ENCODE measurements around the gene C5orf15. TPM values are rescaled to one million over a fixed set of nuclear protein-coding genes. Genes with fewer than 3 reads are reported as not detected.

The C5orf15 gene
- polyA plus RNA-seq, 3 donors from 2014 or later, result 30.0 to 30.6 (median 30.3) TPM

DNA sequence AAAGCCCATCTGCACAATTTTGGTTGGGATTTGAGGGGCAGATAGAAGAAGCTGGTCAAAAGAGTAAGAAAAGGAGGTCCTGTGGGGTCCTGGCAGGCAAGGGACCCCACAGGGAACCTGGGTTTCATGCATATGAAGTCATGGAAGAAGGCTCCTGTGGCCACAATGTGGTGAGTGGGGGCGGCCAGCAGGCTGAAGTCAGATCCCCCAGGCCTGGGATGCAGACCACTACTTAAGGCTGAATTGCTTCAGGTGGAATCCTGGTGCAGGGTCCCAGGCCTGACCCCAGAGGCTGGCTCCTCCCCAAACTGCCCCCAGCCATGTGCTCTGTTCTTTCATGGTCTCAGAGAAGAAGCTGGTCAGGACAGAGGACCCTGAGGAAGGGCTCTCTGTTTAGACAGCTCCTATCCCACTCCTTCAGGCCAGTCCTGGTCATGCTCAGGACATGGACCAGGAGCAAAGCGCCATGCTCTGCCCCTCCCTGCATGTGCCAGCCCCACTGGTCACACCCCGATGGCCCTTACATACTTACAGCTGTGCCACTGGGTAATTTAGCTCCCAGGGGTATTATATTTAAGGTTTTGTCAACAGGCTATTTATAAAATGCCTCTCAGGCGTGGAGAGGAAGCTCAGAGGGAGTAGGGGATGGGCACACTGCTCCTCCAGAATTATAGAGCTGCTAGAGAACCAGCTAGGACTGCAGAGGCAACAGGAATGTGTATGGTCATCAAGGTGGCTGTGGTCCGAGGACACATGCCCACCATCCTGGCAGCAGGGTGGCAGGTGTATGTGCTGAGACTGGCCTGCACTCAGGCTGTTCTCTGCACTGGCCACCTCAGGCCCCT lies 33.4 kb downstream of the C5orf15 start:
- Mint-ChIP-seq H3K27me3 (ENCODE audit: low read depth in 3 of 3) (peaks cover 0 to 2% (median 2%) of the 10 kb centered on the region in 3 donors), H3K4me1 (peaks cover 9 to 15% of the 10 kb centered on the region in 2 donors)

DNA sequence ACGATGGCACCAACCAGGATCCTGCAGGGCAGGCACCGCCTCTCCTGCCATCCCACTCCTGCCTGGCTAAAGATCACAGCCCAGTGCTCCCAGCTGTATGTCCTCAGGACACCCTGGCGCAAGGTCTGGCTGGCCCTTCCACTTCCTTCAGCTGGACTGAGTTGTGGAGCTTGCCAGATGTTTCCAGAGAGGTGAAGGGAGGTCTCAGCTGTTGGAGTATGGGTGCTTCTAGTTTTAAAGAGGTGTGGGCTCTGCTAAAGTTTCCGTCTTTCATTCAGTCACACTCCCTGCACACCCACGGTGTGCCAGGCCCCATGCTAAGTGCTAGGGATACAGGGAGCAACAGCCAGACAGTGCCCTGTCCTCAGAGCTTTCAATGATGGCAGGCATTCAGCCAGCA lies 34.1 kb downstream of the C5orf15 start:
- peaks cover under 1 to 2% (median 2%) of the 10 kb centered on the region in 3 donors for H3K27me3 Mint-ChIP-seq (ENCODE audit: low read depth in 3 of 3)
- no peak for DNase-seq
- no peaks in the 10 kb centered on the region for H3K9me3 Mint-ChIP-seq
- H3K36me3 Mint-ChIP-seq, result no peaks in the 10 kb centered on the region
- H3K4me3 Mint-ChIP-seq, result no peak overlapping the region
- H3K27ac Mint-ChIP-seq, result peak overlapping the region in 1 of 6 donors; percentile 17
- peaks cover 10 to 22% of the 10 kb centered on the region in 2 donors for H3K4me1 Mint-ChIP-seq

More for the DNA sequence above, 33.4 kb downstream of the C5orf15 start:
- H3K9me3 Mint-ChIP-seq, result no peaks in the 10 kb centered on the region
- DNase-seq, result no peak
- no peaks in the 10 kb centered on the region for H3K36me3 Mint-ChIP-seq
- no peak overlapping the region for H3K4me3 Mint-ChIP-seq
- peak overlapping the region in 1 of 6 donors; percentile 17 for H3K27ac Mint-ChIP-seq

DNA sequence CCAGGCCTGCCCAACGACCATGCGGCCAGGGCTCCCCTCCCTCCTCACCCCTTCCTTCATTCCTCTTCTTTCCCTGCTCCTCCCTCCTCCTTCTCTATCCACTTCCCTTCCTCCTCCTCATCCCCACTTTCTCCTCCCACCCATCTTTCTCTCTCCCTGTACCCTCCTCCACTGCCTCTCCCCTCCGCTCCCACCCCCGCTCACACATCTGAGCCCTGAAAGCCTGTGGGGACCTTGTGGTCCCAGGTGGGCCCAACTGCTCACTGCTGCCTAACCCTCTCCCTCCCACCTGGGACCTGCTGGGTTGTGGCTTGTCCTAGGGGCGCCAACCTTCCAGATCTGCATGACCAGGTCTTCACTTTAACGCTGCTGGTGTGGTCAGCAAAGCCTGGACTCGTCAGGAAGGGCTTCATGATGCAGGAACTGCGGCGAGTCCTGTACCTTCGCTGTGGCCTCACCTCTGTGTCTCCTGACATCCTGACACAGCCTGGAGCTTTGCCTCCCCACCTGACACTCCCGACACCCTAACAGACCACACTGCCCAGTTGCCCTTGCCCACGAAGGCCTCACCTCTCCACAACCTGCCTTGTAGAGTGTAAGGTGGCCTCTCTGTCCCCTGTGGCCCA lies 34.6 kb downstream of the C5orf15 start:
- H3K9me3 Mint-ChIP-seq, result no peaks in the 10 kb centered on the region
- DNase-seq, result no peak
- H3K36me3 Mint-ChIP-seq, result no peaks in the 10 kb centered on the region
- H3K27me3 Mint-ChIP-seq (ENCODE audit: low read depth in 3 of 3), result peaks cover 2% of the 10 kb centered on the region in 3 donors
- H3K4me1 Mint-ChIP-seq, result peaks cover 10 to 22% of the 10 kb centered on the region in 2 donors
- no peak overlapping the region for H3K4me3 Mint-ChIP-seq
- H3K27ac Mint-ChIP-seq, result no peak overlapping the region

DNA sequence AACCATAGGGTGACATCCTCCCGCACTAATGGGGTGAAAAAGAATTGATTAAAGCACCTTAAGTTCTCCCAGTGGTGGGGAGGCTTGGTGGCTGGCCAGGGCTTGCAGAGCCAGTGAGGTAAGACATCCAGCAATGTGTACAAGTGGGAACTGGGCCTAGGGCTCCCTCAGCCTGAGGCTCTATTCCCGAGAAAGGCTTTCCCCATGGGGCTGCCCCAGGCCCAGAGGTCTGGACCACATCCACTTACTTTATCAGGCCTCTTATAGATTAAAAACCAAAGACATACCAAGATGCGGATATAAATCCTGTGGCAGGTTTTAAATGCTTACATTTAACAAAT lies 35.3 kb downstream of the C5orf15 start:
- H3K4me1 Mint-ChIP-seq, result peaks cover 10 to 22% of the 10 kb centered on the region in 2 donors
- peaks cover 2% of the 10 kb centered on the region in 3 donors for H3K27me3 Mint-ChIP-seq (ENCODE audit: low read depth in 3 of 3)
- no peak overlapping the region for H3K4me3 Mint-ChIP-seq
- H3K9me3 Mint-ChIP-seq, result no peaks in the 10 kb centered on the region
- H3K36me3 Mint-ChIP-seq, result no peaks in the 10 kb centered on the region
- peak overlapping the region in 1 of 6 donors; percentile 40 for H3K27ac Mint-ChIP-seq
- DNase-seq, result no peak

DNA sequence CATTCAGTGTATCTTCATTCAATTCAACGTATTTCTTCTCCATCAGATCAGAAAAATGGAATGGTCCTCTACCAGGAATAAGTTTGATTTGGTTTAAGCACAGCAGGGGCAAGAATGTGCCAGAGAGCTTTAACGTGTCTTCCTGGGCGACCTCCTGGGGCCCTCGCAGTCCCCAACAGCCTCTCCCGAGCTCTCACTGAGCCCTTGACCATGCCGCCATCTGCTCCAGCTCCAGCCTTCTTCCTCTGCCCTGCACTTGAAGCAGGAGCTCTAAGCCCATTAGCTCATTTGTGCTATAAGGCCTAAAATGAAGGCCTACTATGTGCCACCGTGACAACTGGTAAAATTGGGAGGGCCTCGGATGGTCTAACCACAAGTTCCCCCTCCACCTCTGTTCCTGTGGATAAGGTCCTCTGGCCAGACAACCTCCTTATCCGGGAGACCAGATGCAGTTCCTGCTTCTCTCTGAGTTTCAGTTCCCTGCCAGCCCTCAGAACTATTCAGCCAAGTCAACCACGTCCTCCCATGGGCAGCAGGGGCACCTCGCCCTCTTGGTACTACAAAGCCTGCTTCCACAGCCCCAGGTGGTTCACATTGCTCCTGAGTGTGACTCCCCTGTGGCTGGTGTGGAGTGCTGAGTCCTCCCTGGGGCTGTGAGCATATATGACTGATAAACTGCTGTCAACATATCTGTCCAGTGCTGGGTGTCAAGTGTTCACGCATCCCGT lies 35.8 kb downstream of the C5orf15 start:
- no peak for DNase-seq
- Mint-ChIP-seq H3K27ac (peak overlapping the region in 2 of 6 donors; percentile 16 to 40), H3K27me3 (ENCODE audit: low read depth in 3 of 3) (peaks cover 2 to 5% (median 2%) of the 10 kb centered on the region in 3 donors), H3K9me3 (no peaks in the 10 kb centered on the region), H3K36me3 (no peaks in the 10 kb centered on the region), H3K4me3 (no peak overlapping the region), H3K4me1 (peaks cover 10 to 22% of the 10 kb centered on the region in 2 donors)

DNA sequence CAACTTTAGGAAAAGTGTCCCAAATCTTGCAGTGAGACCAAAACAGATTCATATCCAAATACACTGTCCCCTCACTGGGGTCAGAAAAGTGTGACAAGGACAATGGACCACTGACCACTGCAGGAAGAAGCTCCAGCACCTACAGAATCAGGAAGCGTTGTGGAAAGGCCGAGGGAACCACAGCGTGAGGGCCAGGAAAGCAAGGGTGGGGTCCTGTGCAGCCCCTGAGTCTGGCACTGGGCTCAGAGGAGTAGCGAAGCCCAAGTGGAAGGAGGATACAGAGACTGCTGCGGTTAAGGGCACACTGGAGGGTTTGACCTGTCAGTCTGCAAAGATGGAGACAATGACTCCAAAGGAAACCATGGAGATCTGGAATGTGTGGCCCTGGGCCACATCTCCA lies 36.9 kb downstream of the C5orf15 start:
- DNase-seq, result no peak
- Mint-ChIP-seq H3K9me3 (no peaks in the 10 kb centered on the region), H3K4me3 (no peak overlapping the region), H3K27ac (peak overlapping the region in 2 of 6 donors; percentile 54 to 58), H3K27me3 (ENCODE audit: low read depth in 3 of 3) (peaks cover 2 to 5% (median 5%) of the 10 kb centered on the region in 3 donors), H3K36me3 (no peaks in the 10 kb centered on the region), H3K4me1 (peaks cover 10 to 22% of the 10 kb centered on the region in 2 donors)

DNA sequence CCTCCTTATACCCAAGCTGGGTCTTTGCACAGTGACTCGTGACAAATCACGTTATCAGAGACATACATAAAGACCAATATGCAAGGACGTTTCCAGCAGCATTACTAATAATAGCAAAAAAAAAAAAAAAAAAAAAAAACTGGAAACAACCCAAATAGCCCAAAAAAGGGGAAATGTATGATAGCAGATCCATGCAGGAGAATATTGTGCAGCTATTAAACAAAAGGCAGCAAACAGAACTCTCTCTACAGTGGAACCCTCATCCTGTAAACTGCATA lies 37.7 kb downstream of the C5orf15 start:
- H3K4me1 Mint-ChIP-seq, result peaks cover 10 to 22% of the 10 kb centered on the region in 2 donors
- H3K9me3 Mint-ChIP-seq, result no peaks in the 10 kb centered on the region
- DNase-seq, result no peak
- peaks cover 2 to 5% (median 5%) of the 10 kb centered on the region in 3 donors for H3K27me3 Mint-ChIP-seq (ENCODE audit: low read depth in 3 of 3)
- peak overlapping the region; percentile 73 to 84 (median 75) for H3K4me3 Mint-ChIP-seq
- H3K27ac Mint-ChIP-seq, result peak overlapping the region in 5 of 6 donors; percentile 69 to 88 (median 78)
- H3K36me3 Mint-ChIP-seq, result no peaks in the 10 kb centered on the region

DNA sequence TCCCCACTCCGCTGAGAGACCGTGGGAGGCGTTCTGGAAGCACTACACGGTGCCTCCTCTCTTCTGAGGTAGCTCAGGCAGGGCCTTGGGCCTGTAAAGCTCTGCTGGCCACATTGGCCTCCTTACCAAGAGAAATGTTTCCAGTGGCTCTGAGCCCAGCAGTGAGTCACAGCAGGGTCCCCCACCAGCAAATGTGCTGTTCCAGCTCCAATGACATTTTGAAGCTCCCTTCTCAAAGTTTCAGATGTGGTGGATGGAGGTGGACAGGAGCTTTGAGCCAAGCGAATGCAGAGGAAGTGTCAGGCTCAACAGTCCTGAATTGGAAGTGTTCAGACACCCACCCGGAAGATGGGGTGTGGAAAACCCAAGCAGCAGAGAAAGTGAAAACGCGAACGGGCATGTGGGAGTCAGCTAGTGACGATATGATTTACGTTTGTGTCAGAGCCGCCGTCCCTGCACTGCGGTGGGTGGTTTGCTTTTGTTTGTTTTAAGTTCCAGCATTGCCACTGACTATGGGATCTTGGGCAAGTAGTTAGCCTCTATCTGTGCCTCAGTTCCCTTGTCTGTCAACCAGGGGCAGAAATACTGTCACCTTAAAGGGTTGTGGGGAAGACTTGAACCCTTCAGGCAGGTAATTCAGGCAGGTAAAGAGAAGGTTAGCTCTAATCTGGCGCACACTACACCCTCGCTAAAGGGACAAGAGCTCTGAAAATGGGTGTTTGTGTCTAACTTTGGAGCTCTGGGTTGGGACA lies 38.2 kb downstream of the C5orf15 start:
- Mint-ChIP-seq H3K27me3 (ENCODE audit: low read depth in 3 of 3) (peaks cover 2 to 7% (median 5%) of the 10 kb centered on the region in 3 donors), H3K4me1 (peaks cover 10 to 22% of the 10 kb centered on the region in 2 donors), H3K27ac (peak overlapping the region; percentile 44 to 88 (median 78)), H3K4me3 (peak overlapping the region; percentile 73 to 84 (median 75)), H3K36me3 (no peaks in the 10 kb centered on the region), H3K9me3 (no peaks in the 10 kb centered on the region)
- DNase-seq, result peak; percentile 59 to 67 (median 64)

DNA sequence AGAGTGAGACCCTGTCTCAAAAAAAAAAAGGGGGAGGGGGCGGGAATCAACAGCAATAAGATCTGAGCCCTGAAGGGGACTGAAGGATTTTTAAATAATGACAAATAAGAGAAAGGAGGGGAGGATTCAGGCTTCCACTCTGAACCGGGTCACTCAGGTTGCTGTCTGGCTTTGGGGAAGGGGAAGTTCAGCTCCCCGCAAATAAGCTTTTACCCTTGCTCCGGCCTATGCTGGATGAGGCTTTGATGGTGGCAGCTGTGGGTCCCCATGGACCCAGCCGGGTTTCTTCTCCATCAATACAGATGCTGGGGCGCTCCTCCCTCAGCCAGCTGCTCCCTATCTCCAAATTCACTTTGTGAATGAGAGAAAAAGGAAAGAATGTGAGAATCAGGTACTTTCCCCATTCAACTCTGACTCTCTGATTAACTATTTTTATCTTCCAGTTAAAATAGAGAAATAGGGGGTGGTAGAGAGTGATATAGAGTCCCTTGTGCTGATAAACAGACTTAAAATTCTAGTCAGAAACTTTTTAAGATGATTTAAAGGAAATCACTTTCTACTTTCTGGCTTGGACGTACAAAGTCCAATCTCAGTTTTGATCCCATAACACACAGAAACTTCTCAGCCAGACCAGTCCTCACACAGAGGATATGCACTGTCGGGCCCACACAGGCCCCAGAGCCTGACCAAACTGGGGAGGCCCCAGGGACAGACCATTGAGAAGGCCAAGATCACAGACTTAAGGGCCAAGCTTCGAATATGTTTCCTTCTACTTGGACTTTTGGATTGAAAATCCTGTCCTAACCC lies 39.6 kb downstream of the C5orf15 start:
- Mint-ChIP-seq H3K36me3 (no peaks in the 10 kb centered on the region), H3K27ac (peak overlapping the region in 5 of 6 donors; percentile 56 to 83 (median 73)), H3K27me3 (ENCODE audit: low read depth in 3 of 3) (peaks cover 2 to 6% (median 5%) of the 10 kb centered on the region in 3 donors), H3K4me1 (peaks cover 10 to 22% of the 10 kb centered on the region in 2 donors), H3K9me3 (no peaks in the 10 kb centered on the region), H3K4me3 (no peak overlapping the region)
- DNase-seq, result no peak

DNA sequence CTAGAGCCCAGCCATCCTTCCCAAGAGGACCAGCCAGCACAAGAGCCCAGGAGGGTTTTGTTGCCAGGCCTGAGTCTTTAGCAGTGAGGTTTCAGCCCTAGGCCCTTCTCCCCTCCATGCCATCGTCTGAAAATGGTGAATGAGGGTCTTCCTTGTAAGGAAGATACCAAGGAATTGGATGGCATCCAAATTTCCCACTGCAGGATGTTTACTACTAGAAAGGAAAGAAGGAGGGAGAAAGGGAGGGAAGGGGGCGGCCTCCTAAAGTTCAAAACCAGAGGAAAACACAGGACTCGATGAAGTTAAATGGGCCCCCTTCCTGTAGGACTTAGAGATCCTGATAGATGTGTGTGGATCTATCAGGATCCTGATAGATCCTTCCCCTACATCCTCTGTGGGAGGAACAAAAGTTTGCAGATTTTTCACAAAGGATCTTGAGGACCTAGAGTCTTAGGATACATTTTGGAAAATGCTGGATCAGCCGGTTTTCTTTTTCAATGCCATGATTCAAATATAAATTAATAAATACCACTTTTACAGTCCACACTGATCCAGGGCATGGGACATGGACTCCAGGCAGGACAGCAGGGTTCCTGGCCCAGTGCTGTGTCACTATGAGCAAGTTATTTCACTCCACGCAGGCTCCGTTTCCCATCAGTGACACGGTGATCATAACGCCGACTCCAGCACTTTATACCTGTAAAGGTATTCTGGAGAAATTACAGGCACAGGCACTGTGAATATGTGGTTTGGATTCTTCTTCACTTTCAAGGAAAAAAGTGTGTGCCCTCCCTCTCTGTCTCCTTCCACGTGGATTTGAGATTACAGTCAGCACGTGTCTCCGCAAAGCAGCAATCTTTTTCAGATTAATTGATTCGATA lies 40.9 kb downstream of the C5orf15 start:
- H3K27me3 Mint-ChIP-seq (ENCODE audit: low read depth in 3 of 3), result peaks cover 2 to 6% (median 5%) of the 10 kb centered on the region in 3 donors
- H3K9me3 Mint-ChIP-seq, result no peaks in the 10 kb centered on the region
- no peaks in the 10 kb centered on the region for H3K36me3 Mint-ChIP-seq
- peaks cover 10 to 22% of the 10 kb centered on the region in 2 donors for H3K4me1 Mint-ChIP-seq
- H3K4me3 Mint-ChIP-seq, result no peak overlapping the region
- peak overlapping the region in 1 of 6 donors; percentile 83 for H3K27ac Mint-ChIP-seq
- DNase-seq, result no peak

DNA sequence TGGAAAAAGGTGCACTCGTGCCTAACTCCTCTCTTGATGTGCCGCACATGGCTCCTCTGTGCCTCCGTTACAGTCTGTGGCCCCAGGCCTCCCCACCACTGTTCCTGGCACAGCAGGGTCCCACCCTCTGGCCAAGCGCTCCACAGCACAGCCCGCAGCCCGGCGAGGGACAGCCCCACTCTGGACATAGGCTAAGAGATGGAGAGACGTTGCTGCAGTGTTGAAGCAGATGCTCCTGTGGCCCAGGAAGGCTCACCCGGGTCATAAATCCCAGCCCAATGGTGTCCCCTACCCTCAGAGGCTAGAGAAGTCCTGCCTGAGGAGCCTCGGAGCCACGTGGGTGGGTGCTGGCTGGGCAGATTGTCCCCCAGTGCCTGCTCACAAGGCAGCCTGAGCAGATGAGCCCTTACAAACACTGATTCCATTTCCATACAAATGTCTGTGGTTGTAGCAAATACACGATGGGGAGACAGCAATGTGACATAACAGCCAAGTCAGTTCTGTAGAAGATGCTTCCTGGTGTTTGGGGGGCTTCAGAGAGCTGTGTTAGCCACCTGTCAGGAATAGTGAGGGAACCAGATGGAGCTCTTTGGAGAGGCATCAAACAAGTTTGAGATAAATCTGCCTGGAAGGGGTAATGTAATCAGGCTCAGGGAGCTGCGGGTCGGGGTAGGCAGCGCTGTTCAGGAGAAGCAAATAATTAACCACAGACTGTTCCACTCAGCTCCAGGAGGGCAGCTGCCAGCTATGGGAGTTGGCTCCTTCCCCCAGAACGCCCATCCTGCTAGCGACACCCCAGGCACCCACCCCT lies 41.7 kb downstream of the C5orf15 start:
- Mint-ChIP-seq H3K36me3 (no peaks in the 10 kb centered on the region), H3K9me3 (no peaks in the 10 kb centered on the region), H3K27ac (no peak overlapping the region), H3K27me3 (ENCODE audit: low read depth in 3 of 3) (peaks cover 2 to 9% (median 3%) of the 10 kb centered on the region in 3 donors), H3K4me1 (peaks cover 10 to 22% of the 10 kb centered on the region in 2 donors), H3K4me3 (no peak overlapping the region)
- DNase-seq, result no peak

Data from immature natural killer cell (primary cell).